AG20443 (cell line): ENCODE data around the gene ZNF217.
"Not testable (repeated sequence)": the region's sequence is repeated elsewhere in the genome, so short reads cannot be mapped to it uniquely, and the experiment has no call there.

Experiments
- DNase-seq: peaks from one replicate; pipeline ENCODE4 v3.0.0; 2012; ENCODE audit warnings: low spot score, mixed read lengths

ZNF217 gene

GRCh38 chr20:53598140-53599043 is 4.8 kb upstream of the ZNF217 start:
- no peak for DNase-seq

DNA sequence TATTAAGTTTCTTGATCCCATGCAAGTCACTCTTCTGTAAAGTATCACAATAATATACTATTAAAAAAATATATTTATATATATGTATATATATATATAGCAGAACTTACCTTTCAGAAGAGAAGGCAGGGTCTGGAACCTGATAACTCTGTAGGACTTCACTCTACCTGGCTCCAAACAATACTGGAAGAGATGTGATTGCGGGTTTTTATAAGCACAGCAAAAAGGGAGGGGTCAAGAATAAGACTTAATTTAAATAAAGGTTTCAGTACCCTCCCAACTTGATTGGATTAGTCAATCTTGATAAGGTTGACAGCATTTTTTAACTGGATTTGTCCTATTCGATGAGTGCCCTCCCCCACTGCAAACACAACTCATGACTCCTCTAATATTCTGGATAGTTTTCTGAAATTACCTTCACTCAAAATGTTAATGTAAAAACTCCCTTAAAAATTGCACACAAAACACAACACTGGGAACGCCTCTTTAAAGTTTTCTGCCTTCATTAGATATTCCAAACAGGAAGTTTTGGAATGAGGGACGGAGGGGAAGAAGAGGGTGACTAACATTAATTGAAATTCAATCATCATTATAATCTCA is 4.0 kb upstream of the ZNF217 start:
- no peak for DNase-seq

GRCh38 chr20:53597030-53597482 is 3.4 kb upstream of the ZNF217 start:
- no peak for DNase-seq

DNA sequence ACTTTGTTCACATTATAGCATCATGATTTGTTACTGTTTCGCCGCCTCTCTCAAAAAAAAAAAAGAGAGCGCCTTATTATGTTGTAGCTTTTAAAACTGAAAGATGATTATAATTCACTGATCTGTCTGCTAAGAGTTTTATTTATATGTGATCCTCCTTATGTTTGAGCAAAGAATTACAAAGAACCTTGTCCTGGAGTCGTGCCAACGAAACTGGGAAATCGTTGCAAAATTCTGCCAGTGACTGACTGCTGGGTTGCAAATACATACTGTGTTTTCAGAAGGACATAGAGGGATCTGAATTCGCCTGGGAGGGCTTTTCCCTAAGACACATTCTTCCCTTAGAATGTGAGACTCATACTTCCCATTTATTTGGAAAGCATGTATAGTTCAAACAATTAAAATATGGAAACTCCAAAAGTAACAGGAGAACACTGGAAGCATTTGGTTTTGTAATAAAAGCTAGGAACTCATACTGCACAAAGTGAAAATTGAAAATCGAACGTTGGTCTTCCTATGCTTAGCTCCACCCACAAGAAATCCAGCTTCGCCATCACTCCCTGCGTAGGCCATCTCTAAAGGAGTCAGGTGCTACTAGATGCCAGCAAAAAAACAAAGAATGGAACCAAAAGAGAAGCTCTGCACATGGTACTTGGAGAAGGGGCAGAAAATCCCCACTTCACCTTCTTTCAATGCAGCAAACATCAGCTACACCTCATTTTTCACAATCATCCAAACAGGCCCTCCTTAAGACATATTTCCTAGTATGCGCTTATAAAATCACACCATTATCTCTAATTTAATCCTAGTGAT is 2.8 kb upstream of the ZNF217 start:
- DNase-seq = not testable (repeated sequence)

DNA sequence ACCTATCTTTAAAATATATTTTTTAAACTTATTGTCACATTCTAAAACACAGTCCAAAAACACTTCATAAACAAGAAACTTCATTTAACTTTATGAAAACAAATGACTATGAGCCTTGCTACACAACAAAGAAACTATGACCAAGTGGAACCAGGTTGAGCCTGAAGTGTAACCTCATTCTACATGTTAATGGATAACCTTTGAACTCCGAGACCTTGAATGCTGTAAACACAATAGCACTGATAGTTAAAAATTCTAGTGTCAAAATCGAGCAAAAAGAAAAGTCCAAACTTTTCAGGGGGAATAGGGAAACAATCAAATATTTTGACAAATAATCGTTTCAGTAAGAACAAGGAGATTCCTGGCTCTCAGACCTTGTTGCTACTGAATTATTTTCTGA is 2.1 kb upstream of the ZNF217 start:
- not testable (repeated sequence) for DNase-seq

GRCh38 chr20:53595018-53595378 is 1.4 kb upstream of the ZNF217 start:
- no peak for DNase-seq

- DNase-seq = peak; percentile 93
Observed at GRCh38 chr20:53594068-53595017, 704 bp upstream of the ZNF217 start.

DNA sequence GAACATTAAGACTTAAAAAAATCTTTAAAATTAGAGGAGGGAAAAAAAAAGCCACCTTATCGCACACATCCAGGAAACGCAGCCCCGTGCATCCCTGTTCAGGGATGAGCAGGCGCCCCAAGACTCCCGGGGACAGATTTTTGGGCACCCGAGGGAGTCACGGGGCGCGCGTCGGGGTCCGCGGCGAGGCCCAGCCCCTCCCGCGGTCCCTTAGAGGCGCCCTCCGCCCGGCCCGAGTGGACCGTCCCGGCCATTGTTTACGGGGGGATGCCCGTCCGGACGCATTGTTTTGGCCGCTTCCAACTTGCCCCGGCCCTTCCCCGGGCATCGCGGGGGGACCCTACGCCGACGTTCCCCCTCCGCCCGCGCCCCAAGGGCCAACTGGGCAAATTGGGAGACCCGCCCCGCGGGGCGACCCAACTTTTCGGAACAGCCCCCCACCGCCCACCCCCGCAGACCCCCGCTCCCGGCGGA is 610 bp downstream of the ZNF217 start:
- peak; percentile 29 for DNase-seq

DNA sequence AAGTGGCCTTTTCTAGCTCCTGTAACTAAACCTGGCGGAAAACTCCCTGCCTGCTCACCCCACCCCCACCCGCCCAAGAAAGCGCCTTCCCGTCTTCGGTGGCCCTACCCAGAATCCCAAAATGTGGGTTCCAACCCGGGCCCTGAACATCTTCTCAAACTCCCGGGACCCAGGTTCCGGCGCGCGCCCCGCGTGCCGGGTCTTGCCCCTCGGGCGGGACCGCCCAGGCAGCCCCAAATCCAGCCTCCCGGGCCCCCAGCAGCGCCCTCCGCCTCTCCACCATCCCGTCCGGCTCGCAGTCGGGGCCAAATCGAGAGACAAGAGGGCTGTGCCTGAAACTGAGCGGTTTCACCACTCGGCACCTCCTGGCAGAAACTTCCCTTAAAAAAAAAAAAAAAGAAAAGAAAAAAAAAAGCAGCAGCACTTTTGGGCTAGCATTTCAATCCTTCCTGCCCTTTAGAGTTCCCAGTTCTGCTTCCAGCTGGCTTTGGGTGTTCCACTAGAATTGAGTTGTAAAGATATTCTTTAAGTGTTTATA is 1.1 kb downstream of the ZNF217 start:
- peak; percentile 55 for DNase-seq

- DNase-seq = not testable (repeated sequence)
Observed at GRCh38 chr20:53591941-53592441, 1.6 kb downstream of the ZNF217 start.

- not testable (repeated sequence) for DNase-seq
Observed at GRCh38 chr20:53591206-53591741, 2.4 kb downstream of the ZNF217 start.

GRCh38 chr20:53590608-53591007 is 3.0 kb downstream of the ZNF217 start:
- DNase-seq = not testable (repeated sequence)

DNA sequence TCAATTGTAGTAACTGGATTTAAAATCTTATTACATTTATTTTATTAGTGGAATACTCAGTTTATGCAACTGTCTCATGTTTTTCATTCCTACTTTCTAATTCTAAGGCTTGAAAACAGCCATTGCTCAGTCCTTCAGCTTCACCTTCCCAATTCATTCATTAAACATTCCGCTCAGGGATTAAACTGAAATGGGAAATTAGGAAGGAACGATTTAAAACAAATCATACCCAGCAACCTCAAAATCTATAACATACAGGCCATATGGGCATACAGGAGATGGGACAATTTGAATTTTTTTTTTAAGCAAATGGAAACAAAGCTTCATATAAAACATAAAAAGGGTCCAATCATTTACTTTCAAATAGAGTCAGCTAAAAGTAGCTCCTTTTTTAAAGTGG is 3.5 kb downstream of the ZNF217 start:
- not testable (repeated sequence) for DNase-seq

DNA sequence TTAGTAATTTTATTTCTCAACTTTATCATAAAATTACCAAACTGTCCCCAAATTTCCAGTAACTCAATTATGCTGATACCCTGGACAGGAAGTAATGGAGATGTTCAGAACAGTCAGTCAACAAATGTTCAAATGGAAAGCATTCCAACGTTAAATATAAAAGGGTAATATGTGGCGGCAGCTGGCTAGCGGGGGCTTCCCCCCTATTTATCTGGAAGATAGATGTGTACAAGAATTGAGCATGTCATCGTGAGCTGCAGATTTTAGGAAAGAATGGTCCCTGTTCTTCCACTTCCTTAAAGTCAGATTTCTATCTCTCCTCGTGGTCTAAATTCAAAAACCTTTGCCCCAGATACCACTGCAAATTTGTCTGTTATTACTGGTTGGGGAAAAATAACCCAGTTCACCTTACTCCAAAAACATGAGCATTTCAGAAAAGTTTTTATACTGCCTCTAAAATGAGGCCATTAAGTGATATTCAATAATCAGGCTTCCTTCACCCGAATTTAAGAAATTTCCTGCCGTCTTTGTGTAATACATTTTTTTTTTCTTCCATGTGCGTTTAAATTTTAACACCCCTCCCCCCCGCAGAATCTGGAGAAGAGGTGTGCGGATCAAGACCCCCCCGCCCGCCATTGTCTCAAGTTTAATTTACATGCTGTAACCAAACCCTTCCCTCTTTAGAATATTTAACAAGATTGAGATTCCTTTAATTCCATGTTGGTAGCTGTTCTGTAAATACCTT is 4.1 kb downstream of the ZNF217 start:
- DNase-seq = not testable (repeated sequence)

GRCh38 chr20:53587157-53587703 is 6.4 kb downstream of the ZNF217 start:
- DNase-seq = not testable (repeated sequence)

DNA sequence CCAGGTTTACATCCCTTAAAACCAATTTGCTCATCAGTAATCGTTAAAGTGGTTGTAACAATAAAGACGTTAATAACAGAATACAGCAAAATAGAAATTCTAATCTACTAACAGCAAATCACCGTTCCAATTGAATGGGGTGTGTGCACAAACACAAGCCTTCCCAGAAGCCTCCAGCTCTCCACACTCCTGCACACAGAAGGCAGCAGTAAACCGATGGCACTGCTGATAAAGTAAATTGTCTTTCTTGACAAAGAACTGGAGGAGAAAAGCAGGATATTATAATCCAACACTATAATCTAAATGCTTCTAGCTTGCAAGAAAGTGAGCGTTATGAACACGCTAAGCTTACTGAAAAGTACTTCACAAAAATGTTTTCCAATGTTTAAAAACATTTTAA is 7.0 kb downstream of the ZNF217 start:
- no peak for DNase-seq

- not testable (repeated sequence) for DNase-seq
Observed at GRCh38 chr20:53585910-53586309, 7.7 kb downstream of the ZNF217 start.

- not testable (repeated sequence) for DNase-seq
Observed at GRCh38 chr20:53585004-53585569, 8.6 kb downstream of the ZNF217 start.

- not testable (repeated sequence) for DNase-seq
Observed at GRCh38 chr20:53584550-53584913, 9.1 kb downstream of the ZNF217 start.
